Measurements from ENCODE around the gene HOGA1.
"Not testable (repeated sequence)": the region's sequence is repeated elsewhere in the genome, so short reads cannot be mapped to it uniquely, and the experiment has no call there.

HOGA1 gene

GRCh38 chr10:97555541-97555940 lies 28.6 kb upstream of the HOGA1 start:
- DNase-seq (ENCODE audit: low spot score) = not testable (repeated sequence)

- not testable (repeated sequence) for DNase-seq (ENCODE audit: low spot score)
Measured at GRCh38 chr10:97560731-97561381, 23.3 kb upstream of the HOGA1 start.

- DNase-seq (ENCODE audit: low spot score) = not testable (repeated sequence)
Measured at GRCh38 chr10:97561386-97562077, 22.7 kb upstream of the HOGA1 start.

- DNase-seq (ENCODE audit: low spot score) = not testable (repeated sequence)
Measured at GRCh38 chr10:97562329-97562728, 21.9 kb upstream of the HOGA1 start.

- DNase-seq (ENCODE audit: low spot score) = no peak
Measured at GRCh38 chr10:97563337-97563736, 20.9 kb upstream of the HOGA1 start.

- no peak for DNase-seq (ENCODE audit: low spot score)
Measured at GRCh38 chr10:97564776-97565175, 19.4 kb upstream of the HOGA1 start.

- no peak for DNase-seq (ENCODE audit: low spot score)
Measured at GRCh38 chr10:97566336-97566996, 17.7 kb upstream of the HOGA1 start.

GRCh38 chr10:97567891-97568290 lies 16.3 kb upstream of the HOGA1 start:
- no peak for DNase-seq (ENCODE audit: low spot score)

GRCh38 chr10:97570146-97570788 lies 13.9 kb upstream of the HOGA1 start:
- no peak for DNase-seq (ENCODE audit: low spot score)

GRCh38 chr10:97570789-97571471 lies 13.3 kb upstream of the HOGA1 start:
- no peak for DNase-seq (ENCODE audit: low spot score)

- no peak for DNase-seq (ENCODE audit: low spot score)
Measured at GRCh38 chr10:97571622-97572021, 12.6 kb upstream of the HOGA1 start.

GRCh38 chr10:97572214-97572989 lies 11.8 kb upstream of the HOGA1 start, which contains the start of gene ANKRD2:
Gene ANKRD2 (plus strand): TSS chr10:97572779. CDS start chr10:97572789, 10 bp downstream.
- peak; percentile 78 for DNase-seq (ENCODE audit: low spot score)

GRCh38 chr10:97573021-97573420 lies 11.2 kb upstream of the HOGA1 start:
- no peak for DNase-seq (ENCODE audit: low spot score)

GRCh38 chr10:97573672-97574071 lies 10.5 kb upstream of the HOGA1 start:
- no peak for DNase-seq (ENCODE audit: low spot score)

- DNase-seq (ENCODE audit: low spot score) = no peak
Measured at GRCh38 chr10:97574374-97575126, 9.6 kb upstream of the HOGA1 start.

GRCh38 chr10:97575127-97575668 lies 9.0 kb upstream of the HOGA1 start:
- no peak for DNase-seq (ENCODE audit: low spot score)

GRCh38 chr10:97576487-97576886 lies 7.7 kb upstream of the HOGA1 start:
- DNase-seq (ENCODE audit: low spot score) = not testable (repeated sequence)

- DNase-seq (ENCODE audit: low spot score) = no peak
Measured at GRCh38 chr10:97577701-97578100, 6.5 kb upstream of the HOGA1 start.

- no peak for DNase-seq (ENCODE audit: low spot score)
Measured at GRCh38 chr10:97578171-97578844, 5.9 kb upstream of the HOGA1 start.
